ENCODE results near the gene PABPC4L. TPM values are rescaled to one million over a fixed set of nuclear protein-coding genes. Genes with fewer than 3 reads are reported as not detected.

PABPC4L gene
- 3.7 TPM for total RNA-seq

- peaks cover 24% of the 10 kb centered on the region for H3K4me1 ChIP-seq
- H3K27ac ChIP-seq, result peak within 1 kb of the TSS; percentile 65
- TF ChIP-seq POLR2A (IDR thresholded peaks at IDR 0.05), result no peak
- TF ChIP-seq POLR2AphosphoS5 (IDR thresholded peaks at IDR 0.05; ENCODE audit: insufficient read depth in 1 of 2, low read depth in 1 of 2), result peak in 1 of 2 donors; percentile 37
- TF ChIP-seq, protein P1, sequence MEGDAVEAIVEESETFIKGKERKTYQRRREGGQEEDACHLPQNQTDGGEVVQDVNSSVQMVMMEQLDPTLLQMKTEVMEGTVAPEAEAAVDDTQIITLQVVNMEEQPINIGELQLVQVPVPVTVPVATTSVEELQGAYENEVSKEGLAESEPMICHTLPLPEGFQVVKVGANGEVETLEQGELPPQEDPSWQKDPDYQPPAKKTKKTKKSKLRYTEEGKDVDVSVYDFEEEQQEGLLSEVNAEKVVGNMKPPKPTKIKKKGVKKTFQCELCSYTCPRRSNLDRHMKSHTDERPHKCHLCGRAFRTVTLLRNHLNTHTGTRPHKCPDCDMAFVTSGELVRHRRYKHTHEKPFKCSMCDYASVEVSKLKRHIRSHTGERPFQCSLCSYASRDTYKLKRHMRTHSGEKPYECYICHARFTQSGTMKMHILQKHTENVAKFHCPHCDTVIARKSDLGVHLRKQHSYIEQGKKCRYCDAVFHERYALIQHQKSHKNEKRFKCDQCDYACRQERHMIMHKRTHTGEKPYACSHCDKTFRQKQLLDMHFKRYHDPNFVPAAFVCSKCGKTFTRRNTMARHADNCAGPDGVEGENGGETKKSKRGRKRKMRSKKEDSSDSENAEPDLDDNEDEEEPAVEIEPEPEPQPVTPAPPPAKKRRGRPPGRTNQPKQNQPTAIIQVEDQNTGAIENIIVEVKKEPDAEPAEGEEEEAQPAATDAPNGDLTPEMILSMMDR (IDR thresholded peaks at IDR 0.05), result no peak
- intact Hi-C loops (cut with DNase I), result no loop called here
- peak within 1 kb of the TSS; percentile 56 to 62 for H3K4me3 ChIP-seq
- H3K36me3 ChIP-seq, result no peaks in the 10 kb centered on the region
- no peaks in the 10 kb centered on the region for H3K27me3 ChIP-seq
- H3K9me3 ChIP-seq, result no peaks in the 10 kb centered on the region
- peak in 1 of 2 donors; percentile 87 for DNase-seq (ENCODE audit: extremely low spot score in 2 of 2)
These were observed at the start of gene PABPC4L for GRCh38 chr4:134201216-134202161. PABPC4L (minus strand) TSS chr4:134201789; CDS start chr4:134201019, 770 bp downstream.

DNA sequence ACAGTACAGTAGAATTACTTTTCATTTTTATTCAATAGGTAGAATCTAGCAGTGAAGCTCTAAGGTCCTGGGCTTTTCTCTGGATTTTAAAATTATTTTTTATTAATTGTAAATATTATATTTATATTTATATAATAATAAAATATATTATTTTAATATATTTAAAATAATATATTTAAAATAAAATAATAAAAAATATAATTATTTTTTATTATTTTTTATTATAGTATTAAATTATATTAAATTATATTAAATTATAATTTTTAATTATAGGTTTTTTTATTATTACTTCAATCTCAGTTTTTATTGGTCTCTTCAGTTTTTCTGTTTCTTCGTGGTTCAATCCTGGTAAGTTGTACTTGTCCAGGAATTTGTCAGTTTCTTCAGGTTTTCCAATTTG lies 49.7 kb upstream of the PABPC4L start:
- H3K4me1 ChIP-seq, result no peaks in the 10 kb centered on the region
- no peak overlapping the region for H3K4me3 ChIP-seq
- H3K27ac ChIP-seq, result no peak overlapping the region
- TF ChIP-seq, protein P1 (IDR thresholded peaks at IDR 0.05), result no peak
- TF ChIP-seq POLR2A (IDR thresholded peaks at IDR 0.05), result no peak
- TF ChIP-seq POLR2AphosphoS5 (IDR thresholded peaks at IDR 0.05; ENCODE audit: insufficient read depth in 1 of 2, low read depth in 1 of 2), result no peak
- no peaks in the 10 kb centered on the region for H3K36me3 ChIP-seq
- H3K27me3 ChIP-seq, result no peaks in the 10 kb centered on the region
- no peak for DNase-seq (ENCODE audit: extremely low spot score in 2 of 2)
- H3K9me3 ChIP-seq, result no peaks in the 10 kb centered on the region
- intact Hi-C loops (cut with DNase I), result no loop called here

DNA sequence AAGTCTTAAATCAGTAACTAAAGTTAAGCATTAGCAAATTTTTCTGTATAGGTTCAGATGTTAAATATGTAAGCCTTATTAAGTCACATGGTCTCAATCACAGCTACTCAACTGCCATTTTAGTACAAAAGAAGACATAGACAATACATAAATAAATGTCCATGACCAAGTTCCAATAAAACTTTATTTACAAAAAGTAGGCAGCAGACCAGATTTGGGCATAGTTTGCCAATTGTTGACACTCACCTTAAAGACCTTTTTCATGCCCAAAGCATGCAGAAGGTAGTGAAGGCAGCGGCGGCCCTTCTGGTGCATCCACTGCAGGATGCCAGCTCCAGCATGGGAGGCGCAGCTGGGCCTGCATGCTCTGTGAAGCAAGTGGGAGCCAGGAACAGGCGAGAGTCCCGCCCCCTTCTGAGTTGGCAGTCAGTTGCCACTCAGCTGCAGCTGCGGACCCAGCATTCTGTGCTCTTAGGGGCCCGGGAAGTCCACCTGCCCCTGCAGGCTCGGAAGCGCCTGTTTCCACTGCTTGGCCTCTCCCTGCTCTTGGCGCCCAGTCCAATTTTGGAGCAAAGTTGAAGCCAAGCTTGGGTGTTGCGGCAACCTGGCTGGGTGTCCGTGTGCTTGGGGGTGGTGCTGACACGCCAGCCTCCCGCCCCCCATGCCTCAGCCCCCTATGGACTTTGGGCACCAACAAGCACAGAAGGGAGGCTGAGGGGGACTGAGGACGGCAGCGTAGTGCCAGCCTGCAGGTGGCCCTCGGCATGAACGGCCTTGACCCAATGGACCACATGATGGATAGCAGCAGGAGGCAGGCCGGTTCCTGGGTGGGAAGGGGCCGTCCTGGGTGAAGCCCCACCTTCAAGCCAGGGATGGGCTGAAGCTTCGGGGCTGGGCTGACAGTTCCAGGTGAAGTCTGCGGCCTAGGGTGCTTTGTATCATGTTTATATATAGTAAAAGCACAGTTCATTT lies 42.4 kb upstream of the PABPC4L start:
- TF ChIP-seq, protein P1 (IDR thresholded peaks at IDR 0.05), result no peak
- TF ChIP-seq POLR2A (IDR thresholded peaks at IDR 0.05), result no peak
- no peak for TF ChIP-seq POLR2AphosphoS5 (IDR thresholded peaks at IDR 0.05; ENCODE audit: insufficient read depth in 1 of 2, low read depth in 1 of 2)
- H3K4me1 ChIP-seq, result no peaks in the 10 kb centered on the region

DNA sequence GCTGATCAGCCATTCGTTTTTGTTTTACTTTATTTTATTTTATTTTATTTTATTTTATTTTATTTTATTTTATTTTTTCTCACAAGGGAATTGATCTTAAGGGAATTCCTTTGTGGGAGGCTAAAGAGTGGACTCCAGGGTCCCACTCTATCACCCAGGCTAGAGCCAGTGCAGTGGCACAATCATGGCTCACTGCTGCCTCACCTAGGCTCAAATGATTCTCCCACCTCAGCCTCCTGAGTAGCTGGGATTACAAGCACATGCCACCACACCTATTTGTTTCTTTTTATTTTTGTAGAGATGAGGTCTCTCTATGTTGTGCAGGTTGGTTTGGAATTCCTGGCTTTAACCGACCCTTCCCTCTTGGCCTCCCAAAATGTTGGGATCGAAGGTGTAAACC lies 17.5 kb upstream of the PABPC4L start:
- Histone ChIP-seq H3K4me3 (no peak overlapping the region), H3K36me3 (no peaks in the 10 kb centered on the region), H3K27ac (no peak overlapping the region), H3K4me1 (no peaks in the 10 kb centered on the region), H3K9me3 (no peaks in the 10 kb centered on the region), H3K27me3 (no peaks in the 10 kb centered on the region)
- TF ChIP-seq POLR2AphosphoS5 (IDR thresholded peaks at IDR 0.05; ENCODE audit: insufficient read depth in 1 of 2, low read depth in 1 of 2), result no peak
- TF ChIP-seq, protein P1 (IDR thresholded peaks at IDR 0.05), result no peak
- TF ChIP-seq POLR2A (IDR thresholded peaks at IDR 0.05), result no peak
- no peak for DNase-seq (ENCODE audit: extremely low spot score in 2 of 2)
- intact Hi-C loops (cut with DNase I), result no loop called here

More for the DNA sequence above, 42.4 kb upstream of the PABPC4L start:
- H3K9me3 ChIP-seq, result no peaks in the 10 kb centered on the region
- no peak overlapping the region for H3K4me3 ChIP-seq
- intact Hi-C loops (cut with DNase I), result no loop called here
- H3K36me3 ChIP-seq, result no peaks in the 10 kb centered on the region
- DNase-seq (ENCODE audit: extremely low spot score in 2 of 2), result no peak
- no peak overlapping the region for H3K27ac ChIP-seq
- no peaks in the 10 kb centered on the region for H3K27me3 ChIP-seq

All from vagina (tissue), 2 donors.